GM18505 (cell line): ENCODE results near the gene USF2.
A peak's percentile ranks its signal among the peaks of the same experiment; 100 is the strongest.
"Not testable (repeated sequence)": the region's sequence is repeated elsewhere in the genome, so short reads cannot be mapped to it uniquely, and the experiment has no call there.

Source experiments
- ATAC-seq: cut with Tn5 transposase; IDR thresholded peaks from one replicate; pipeline ENCODE4 v1.9.1; 2021; ENCODE audit not compliant: unreplicated experiment
- POLR2A ChIP-seq: IDR thresholded peaks from 4 replicates; pipeline ENCODE4 v1.6.1; 2011; ENCODE audit warnings: borderline replicate concordance; ENCODE audit not compliant: insufficient read depth, insufficient read length; ENCODE audit errors: extremely low read depth

Gene USF2, protein sequence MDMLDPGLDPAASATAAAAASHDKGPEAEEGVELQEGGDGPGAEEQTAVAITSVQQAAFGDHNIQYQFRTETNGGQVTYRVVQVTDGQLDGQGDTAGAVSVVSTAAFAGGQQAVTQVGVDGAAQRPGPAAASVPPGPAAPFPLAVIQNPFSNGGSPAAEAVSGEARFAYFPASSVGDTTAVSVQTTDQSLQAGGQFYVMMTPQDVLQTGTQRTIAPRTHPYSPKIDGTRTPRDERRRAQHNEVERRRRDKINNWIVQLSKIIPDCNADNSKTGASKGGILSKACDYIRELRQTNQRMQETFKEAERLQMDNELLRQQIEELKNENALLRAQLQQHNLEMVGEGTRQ

DNA sequence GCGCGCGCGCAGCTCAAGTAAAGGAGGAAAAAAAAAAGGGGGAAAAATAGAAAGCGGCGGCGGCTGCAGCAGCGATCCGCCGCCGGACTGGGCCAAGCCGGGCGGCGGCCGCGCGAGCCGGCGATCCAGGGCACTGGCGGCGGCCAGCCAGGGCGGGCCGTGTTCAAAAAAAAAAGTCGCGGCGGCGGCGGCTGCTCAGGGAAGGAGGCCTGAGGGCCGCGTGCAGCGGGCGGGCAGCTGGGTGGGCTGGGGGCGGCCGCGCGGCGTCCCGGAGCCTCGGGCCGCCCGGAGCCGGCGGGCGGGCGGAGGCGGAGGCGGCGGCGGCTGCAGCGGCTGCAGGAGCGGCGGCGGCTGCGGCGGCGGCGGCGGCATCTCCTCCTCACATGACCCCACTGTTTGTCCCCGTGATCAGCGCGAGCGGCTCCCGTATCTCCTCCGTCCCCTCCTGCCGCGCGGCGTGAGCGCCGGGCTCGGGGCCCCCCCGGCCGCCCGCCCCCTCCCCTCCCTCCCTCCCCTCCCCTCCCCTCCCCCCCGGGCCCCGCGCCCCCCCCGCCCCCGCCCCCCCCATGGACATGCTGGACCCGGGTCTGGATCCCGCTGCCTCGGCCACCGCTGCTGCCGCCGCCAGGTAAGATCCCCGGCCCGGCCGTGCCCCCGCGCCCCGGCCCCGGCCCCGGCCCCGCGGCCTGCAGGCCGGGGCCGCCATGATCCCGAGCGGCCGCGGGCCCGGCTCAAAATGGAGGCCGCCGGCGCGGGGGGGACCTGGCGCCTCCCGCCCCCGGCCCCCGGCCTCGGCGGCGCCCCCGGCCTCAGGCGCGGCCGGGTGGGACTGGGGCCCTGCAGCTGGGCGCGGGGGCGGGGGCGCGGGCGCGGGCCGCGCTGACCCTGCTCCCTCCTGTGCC, at the start of gene USF2:
USF2 (plus strand) TSS at position 427 of the 902 bp plus-strand sequence; CDS start at position 567, 140 bp downstream.
- ATAC-seq, result peak; percentile 30
- peak; percentile 7 for TF ChIP-seq POLR2A

DNA sequence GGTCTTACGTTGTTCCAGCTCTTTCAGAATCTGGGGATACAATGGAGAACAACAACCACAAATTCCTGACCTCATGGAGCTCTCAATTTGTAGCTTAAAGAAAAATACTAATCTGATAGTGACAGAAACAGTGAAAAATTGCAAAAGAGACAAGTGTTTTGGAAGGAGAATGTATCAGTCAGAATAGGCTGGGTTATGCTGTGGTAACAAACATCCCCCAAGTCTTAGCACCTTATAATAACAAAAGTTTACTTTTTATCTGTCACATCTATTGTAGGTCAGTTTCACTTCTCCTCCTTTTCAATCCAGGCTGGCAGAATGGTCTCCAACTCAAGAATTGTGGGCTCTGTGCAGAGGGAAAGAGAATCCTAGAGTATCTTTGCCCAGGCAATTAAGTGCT, 49.8 kb upstream of the USF2 start:
- TF ChIP-seq POLR2A, result no peak
- ATAC-seq, result no peak

DNA sequence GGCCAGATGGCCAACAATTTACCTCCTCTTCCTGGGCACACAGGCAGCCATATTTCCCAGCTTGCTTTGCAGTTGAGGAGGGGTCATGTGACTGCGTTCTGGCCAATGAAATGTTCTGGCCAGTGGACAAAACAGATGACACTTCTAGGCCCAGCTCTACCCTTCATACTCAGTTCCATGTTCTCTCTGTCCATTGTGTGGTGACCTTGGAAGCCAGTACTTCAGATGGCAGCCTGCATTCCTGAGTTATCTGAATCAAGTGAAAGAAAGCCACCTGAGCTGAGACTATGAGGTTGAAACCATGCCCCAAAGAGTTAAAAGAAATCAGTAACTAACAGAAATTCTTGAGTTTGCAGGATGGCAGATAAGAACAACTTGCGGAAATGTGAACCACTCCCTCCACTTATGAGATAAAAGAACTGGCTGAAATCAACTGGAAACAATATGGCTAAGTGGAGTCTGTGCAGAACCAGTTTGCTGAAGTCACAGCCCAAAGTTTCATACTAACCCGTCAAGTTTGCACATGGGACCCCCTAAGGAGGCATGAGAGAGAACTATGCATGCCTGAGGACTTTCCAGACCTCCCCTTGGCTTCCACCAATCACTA, 48.3 kb upstream of the USF2 start:
- TF ChIP-seq POLR2A, result no peak
- ATAC-seq, result no peak

DNA sequence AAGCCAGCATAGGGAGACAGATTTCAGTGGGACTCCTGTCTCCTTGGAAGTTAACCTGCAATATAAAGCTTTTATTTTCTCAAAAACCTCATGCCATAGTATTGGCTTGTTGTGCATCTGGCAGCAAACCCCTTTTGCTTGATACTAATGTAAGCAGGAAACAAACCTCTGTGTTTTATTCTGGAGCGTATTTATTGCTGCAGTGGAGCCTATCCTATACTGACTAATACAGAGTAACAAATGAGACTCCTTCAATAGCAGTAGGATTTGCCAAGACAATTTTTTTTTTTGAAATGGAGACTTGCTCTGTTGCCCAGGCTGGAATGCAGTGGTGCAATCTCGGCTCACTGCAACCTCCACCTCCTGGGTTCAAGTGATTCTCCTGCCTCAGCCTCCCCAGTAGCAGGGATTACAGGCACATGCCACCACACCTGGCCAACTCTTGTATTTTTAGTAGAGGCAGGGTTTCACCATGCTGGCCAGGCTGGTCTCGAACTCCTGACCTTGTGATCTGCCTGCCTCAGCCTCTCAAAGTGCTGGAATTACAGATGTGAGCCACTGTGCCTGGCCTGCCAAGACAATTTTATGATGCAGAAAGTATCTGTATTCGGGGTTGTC, 47.7 kb upstream of the USF2 start:
- ATAC-seq, result not testable (repeated sequence)

DNA sequence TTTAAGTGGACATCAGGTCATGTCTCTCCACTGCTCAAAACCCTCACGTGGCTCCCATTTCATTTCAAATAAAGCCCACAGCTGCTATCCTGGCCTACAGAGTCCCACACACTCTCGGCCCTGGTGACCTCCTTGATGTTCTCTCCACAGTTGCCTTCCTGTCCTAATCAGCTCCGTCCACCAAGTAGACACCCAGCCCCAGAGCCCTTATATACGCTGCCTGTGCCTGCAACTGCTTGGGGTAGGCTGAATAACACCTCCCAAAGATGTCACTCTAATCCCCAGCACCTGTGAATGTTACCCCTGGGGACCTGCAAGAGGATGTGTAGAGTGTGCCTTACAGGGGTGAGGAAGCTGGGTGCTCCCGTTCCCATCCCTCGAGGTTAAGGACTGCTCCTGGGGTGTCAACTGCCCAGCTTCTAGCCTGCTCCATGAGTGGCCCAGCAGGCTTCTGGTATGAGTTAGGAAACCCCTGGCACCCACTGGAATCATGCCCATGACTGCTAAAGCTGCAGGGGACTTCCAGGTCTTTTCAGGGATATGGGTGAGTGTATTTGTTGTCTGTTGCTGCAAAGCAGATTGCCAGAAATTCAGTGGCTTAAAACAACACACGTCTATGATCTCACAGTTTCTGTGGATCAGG, 46.3 kb upstream of the USF2 start:
- TF ChIP-seq POLR2A, result no peak
- no peak for ATAC-seq

DNA sequence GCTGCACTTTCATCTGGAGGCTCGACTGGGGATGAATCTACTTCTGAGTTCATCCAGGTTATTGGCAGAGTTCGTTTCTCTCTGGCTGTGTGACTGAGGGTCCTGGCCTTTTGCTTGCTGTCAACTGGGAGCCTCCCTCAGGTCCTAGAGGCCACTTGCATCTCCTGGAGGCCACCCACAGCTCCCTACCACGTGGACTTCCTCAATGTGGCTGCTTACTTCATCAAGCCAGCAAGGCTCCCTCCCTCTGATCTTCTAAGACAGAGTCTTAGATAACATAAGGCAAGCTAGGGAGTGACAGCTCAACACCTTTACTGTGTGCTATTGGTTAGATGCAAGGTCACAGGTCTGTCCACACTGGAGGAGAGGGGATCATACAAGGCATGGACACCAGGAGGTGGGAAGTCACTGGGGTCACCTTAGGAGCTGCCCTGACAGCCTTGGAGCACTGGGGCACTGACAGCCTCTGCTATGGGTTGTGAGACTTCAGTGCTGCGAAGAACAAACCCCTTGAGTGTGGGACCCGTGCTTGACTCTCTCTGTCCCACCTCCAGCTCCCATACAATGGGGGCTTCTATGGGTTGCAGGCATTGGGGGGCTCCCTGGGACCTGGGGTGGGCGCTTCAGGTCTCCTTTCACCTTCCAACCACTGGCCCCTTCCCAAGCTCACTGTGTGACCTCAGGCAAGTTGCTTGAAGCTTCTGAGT, 45.5 kb upstream of the USF2 start:
- TF ChIP-seq POLR2A, result no peak
- no peak for ATAC-seq

DNA sequence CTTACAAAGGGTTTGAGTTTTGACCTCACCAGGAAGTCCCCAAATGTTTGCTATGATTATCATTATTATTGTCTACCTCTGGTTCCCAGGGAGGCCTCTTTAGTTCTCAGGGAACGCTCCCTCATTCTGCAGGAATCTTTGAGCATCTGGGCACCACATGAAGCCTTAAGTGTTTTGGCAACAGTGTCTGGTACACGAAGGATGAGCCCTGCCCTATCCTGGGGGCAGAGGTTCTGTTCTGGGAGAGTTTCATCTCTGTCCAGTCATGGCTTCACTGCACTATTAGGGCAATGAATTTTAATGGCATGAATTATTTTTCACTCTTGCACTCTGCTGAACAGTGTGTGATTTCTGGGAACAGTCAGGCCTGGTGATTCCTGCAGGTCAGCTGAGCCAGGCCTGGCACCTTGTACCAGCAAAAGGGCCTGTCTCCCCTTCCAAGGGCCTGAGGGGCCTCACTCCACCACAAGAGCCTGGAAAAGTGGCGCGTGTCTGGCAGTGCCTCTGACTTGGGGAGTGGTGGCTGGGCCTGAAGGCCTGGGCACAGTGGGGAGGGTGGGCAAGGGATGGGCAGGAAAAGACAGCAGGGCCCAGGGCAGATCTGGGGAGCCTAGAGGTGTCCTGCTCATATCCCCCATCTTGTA, 44.8 kb upstream of the USF2 start:
- no peak for ATAC-seq
- no peak for TF ChIP-seq POLR2A

DNA sequence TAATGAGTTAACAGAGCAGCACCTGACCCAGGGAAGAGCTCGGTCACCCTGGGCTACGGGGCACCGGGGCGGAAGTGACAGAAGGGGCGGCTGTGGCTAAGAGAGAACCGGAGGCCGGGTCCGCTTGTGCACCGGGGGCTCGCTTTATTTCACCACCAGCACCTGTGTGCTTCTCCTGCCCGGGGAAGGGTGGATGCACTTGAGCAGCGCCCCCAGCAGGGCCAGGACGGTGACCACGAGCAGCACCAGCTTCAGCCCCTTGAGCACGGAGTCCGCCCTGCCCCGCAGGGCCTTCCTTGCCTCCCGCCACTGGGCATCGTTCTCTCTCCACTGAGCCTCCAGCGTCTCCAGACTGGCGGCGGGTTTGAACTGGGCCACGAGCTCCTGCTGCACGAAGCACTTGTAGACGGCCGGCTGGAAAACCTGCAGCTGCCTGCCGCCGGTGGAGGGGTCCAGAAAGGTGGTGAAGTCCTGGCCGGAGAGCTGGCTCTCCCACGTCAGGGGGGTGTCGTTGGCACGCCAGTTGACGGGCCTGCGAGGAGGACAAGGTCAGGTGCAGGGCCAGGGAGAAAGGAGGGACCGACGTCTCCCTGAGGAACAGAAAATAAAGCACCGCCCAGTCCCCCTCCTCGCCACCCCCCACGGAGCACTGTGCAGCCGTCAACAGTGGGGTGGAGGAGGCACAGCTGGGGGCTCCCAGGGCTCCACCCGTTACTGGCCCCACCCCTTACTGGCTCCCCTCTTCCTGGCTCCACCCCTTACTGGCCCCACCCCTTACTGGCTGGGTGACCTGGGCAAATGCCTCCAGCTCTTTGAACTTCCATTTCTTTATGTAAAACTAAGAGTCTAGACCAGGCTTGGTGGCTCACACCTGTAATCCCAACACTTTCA, 43.8 kb upstream of the USF2 start:
- ATAC-seq, result no peak

DNA sequence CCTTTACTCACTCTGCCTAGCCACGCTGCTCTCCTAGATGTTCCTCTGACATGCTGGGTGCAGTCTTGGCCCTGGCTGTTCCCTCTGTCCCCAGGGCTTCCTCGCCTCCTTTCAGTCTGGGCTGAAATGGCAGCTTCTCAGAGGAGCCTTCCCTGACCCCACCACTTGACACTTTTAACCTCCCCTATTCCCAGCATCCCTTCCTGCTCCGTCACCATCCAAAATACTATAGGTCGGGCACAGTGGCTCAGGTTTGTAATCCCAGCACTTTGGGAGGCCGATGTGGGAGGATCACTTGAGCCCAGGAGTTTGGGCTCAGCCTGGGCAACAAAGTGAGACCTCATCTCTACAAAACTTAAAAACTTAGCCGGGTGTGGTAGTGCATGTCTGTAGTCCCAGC, 42.8 kb upstream of the USF2 start:
- no peak for TF ChIP-seq POLR2A
- no peak for ATAC-seq

More for the DNA sequence above, 43.8 kb upstream of the USF2 start:
- TF ChIP-seq POLR2A, result no peak

DNA sequence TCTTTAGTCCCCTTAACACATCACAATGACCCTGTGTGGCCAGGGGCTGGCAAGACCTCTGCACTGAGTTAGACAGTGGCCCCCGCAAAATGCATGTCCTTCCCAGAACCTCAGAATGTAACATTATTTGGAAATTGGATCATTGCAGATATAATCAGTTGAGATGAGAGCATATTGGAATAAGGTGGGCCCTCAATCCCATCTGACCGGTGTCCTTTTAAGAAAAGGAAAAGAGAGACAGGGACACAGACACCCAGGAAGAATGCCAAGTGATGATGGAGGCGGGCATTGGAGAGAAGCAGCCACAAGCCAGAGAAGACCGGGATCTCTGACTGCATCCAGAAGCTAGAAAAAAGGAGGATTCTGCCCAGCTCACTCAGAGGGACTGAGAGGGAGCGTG, 42.0 kb upstream of the USF2 start:
- no peak for ATAC-seq
- no peak for TF ChIP-seq POLR2A
